Stimulated activated naive B cell treated with anti-CD40 and anti-IgM and Interleukin-4, amounts not matched to agents 10 μg/mL and 1 μg/mL and 100 μg/mL, for 72 hours (primary cell): ENCODE measurements around the gene BUB1B.
"Not testable (repeated sequence)": the region's sequence is repeated elsewhere in the genome, so short reads cannot be mapped to it uniquely, and the experiment has no call there.

Experiments used
- ATAC-seq, 2 donors: fragments of 150-1000 bp; cut with Tn5 transposase; replicated peaks; 2 replicates each; pipeline ENCODE4 v1.10.0; 2021; ENCODE audit warnings: moderate library complexity in 1 of 2
- DNase-seq: peaks from one replicate; pipeline ENCODE4 v3.0.0; 2021
- H3K27ac Mint-ChIP-seq: one replicate; pipeline ENCODE4 v1.8.0; 2022; ENCODE audit warnings: mild to moderate bottlenecking, mixed read lengths
- H3K27me3 Mint-ChIP-seq, 2 donors: one replicate each; pipeline ENCODE4 v1.8.0; 2022; ENCODE audit warnings: mixed read lengths in 2 of 2
- H3K36me3 Mint-ChIP-seq, 2 donors: one replicate each; pipeline ENCODE4 v1.8.0; 2022; ENCODE audit warnings: mixed read lengths in 2 of 2, mild to moderate bottlenecking in 1 of 2
- H3K4me1 Mint-ChIP-seq, 2 donors: one replicate each; pipeline ENCODE4 v1.8.0; 2022; ENCODE audit warnings: mixed read lengths in 2 of 2, mild to moderate bottlenecking in 1 of 2
- H3K4me3 Mint-ChIP-seq, 2 donors: one replicate each; pipeline ENCODE4 v1.8.0; 2022; ENCODE audit warnings: mild to moderate bottlenecking in 2 of 2, mixed read lengths in 2 of 2, moderate library complexity in 1 of 2
- H3K9me3 Mint-ChIP-seq, 2 donors: one replicate each; pipeline ENCODE4 v1.8.0; 2022; ENCODE audit warnings: mixed read lengths in 2 of 2, mild to moderate bottlenecking in 1 of 2

The BUB1B gene

GRCh38 chr15:40160689-40161688, at the start of gene BUB1B:
Gene BUB1B (plus strand): TSS chr15:40161069. CDS start chr15:40161221, 152 bp downstream.
- no peaks in the 10 kb centered on the region for H3K27me3 Mint-ChIP-seq

GRCh38 chr15:40111888-40112287, 49.0 kb upstream of the BUB1B start:
- ATAC-seq (no peak), DNase-seq (no peak)
- peaks cover 0 to 2% of the 10 kb centered on the region in 2 donors for H3K36me3 Mint-ChIP-seq
- no peak overlapping the region for H3K4me3 Mint-ChIP-seq
- H3K27me3 Mint-ChIP-seq: no peaks in the 10 kb centered on the region
- peaks cover 47 to 59% of the 10 kb centered on the region in 2 donors for H3K4me1 Mint-ChIP-seq
- H3K9me3 Mint-ChIP-seq: no peaks in the 10 kb centered on the region
- no peak overlapping the region for H3K27ac Mint-ChIP-seq

More at GRCh38 chr15:40160689-40161688, at the start of gene BUB1B:
- Mint-ChIP-seq H3K9me3 (no peaks in the 10 kb centered on the region), H3K4me1 (no peaks in the 10 kb centered on the region), H3K36me3 (no peaks in the 10 kb centered on the region), H3K27ac (no peak within 1 kb of the TSS), H3K4me3 (no peak within 1 kb of the TSS)
- DNase-seq: peak; percentile 90
- peak; percentile 97 to 98 for ATAC-seq

GRCh38 chr15:40112789-40113188, 48.1 kb upstream of the BUB1B start:
- no peak overlapping the region for H3K4me3 Mint-ChIP-seq
- H3K9me3 Mint-ChIP-seq: no peaks in the 10 kb centered on the region
- H3K27ac Mint-ChIP-seq: no peak overlapping the region
- no peak for DNase-seq
- H3K4me1 Mint-ChIP-seq: peaks cover 41 to 54% of the 10 kb centered on the region in 2 donors
- H3K36me3 Mint-ChIP-seq: no peaks in the 10 kb centered on the region
- ATAC-seq: no peak
- H3K27me3 Mint-ChIP-seq: no peaks in the 10 kb centered on the region

- DNase-seq (no peak), ATAC-seq (no peak)
- Mint-ChIP-seq H3K27ac (no peak overlapping the region), H3K4me1 (peaks cover 39 to 56% of the 10 kb centered on the region in 2 donors), H3K27me3 (no peaks in the 10 kb centered on the region), H3K4me3 (no peak overlapping the region), H3K9me3 (no peaks in the 10 kb centered on the region), H3K36me3 (no peaks in the 10 kb centered on the region)
These were observed 46.7 kb upstream of the BUB1B start for GRCh38 chr15:40114218-40114617.

GRCh38 chr15:40115106-40115505, 45.8 kb upstream of the BUB1B start:
- not testable (repeated sequence) for H3K27ac Mint-ChIP-seq, H3K4me3 Mint-ChIP-seq, ATAC-seq, H3K36me3 Mint-ChIP-seq, DNase-seq, H3K27me3 Mint-ChIP-seq, H3K9me3 Mint-ChIP-seq
- peaks cover 37 to 51% of the 10 kb centered on the region in 2 donors for H3K4me1 Mint-ChIP-seq

GRCh38 chr15:40115670-40116093, 45.2 kb upstream of the BUB1B start:
- peak overlapping the region; percentile 14 to 31 for H3K4me3 Mint-ChIP-seq
- ATAC-seq: peak; percentile 98 to 99
- no peaks in the 10 kb centered on the region for H3K36me3 Mint-ChIP-seq
- H3K4me1 Mint-ChIP-seq: peaks cover 37 to 51% of the 10 kb centered on the region in 2 donors
- H3K27ac Mint-ChIP-seq: peak overlapping the region; percentile 83
- peak; percentile 76 for DNase-seq
- no peaks in the 10 kb centered on the region for H3K27me3 Mint-ChIP-seq
- no peaks in the 10 kb centered on the region for H3K9me3 Mint-ChIP-seq

GRCh38 chr15:40118473-40118872, 42.4 kb upstream of the BUB1B start:
- H3K4me3 Mint-ChIP-seq: no peak overlapping the region
- H3K27ac Mint-ChIP-seq: peak overlapping the region; percentile 67

GRCh38 chr15:40121911-40122638, 38.8 kb upstream of the BUB1B start:
- no peak overlapping the region for H3K4me3 Mint-ChIP-seq
- no peaks in the 10 kb centered on the region for H3K36me3 Mint-ChIP-seq
- DNase-seq (no peak), ATAC-seq (no peak)
- H3K4me1 Mint-ChIP-seq: peaks cover 2 to 7% of the 10 kb centered on the region in 2 donors
- H3K9me3 Mint-ChIP-seq: no peaks in the 10 kb centered on the region
- no peaks in the 10 kb centered on the region for H3K27me3 Mint-ChIP-seq
- no peak overlapping the region for H3K27ac Mint-ChIP-seq

More at GRCh38 chr15:40118473-40118872, 42.4 kb upstream of the BUB1B start:
- ATAC-seq: no peak
- DNase-seq: no peak
- Mint-ChIP-seq H3K9me3 (no peaks in the 10 kb centered on the region), H3K4me1 (peaks cover 26 to 41% of the 10 kb centered on the region in 2 donors), H3K36me3 (no peaks in the 10 kb centered on the region), H3K27me3 (no peaks in the 10 kb centered on the region)

GRCh38 chr15:40122989-40123388, 37.9 kb upstream of the BUB1B start:
- not testable (repeated sequence) for H3K4me1 Mint-ChIP-seq, H3K4me3 Mint-ChIP-seq, H3K27me3 Mint-ChIP-seq, DNase-seq, H3K27ac Mint-ChIP-seq, H3K9me3 Mint-ChIP-seq, ATAC-seq, H3K36me3 Mint-ChIP-seq

- H3K4me1 Mint-ChIP-seq, ATAC-seq, H3K9me3 Mint-ChIP-seq, H3K4me3 Mint-ChIP-seq, H3K27me3 Mint-ChIP-seq, H3K27ac Mint-ChIP-seq, H3K36me3 Mint-ChIP-seq, DNase-seq: not testable (repeated sequence)
These were observed 37.0 kb upstream of the BUB1B start for GRCh38 chr15:40123863-40124262.

- not testable (repeated sequence) for H3K9me3 Mint-ChIP-seq, H3K4me3 Mint-ChIP-seq, H3K36me3 Mint-ChIP-seq
These were observed 36.5 kb upstream of the BUB1B start for GRCh38 chr15:40124333-40124732.

GRCh38 chr15:40124807-40125285, 36.0 kb upstream of the BUB1B start:
- not testable (repeated sequence) for DNase-seq, H3K4me1 Mint-ChIP-seq, H3K4me3 Mint-ChIP-seq, H3K27ac Mint-ChIP-seq, ATAC-seq, H3K9me3 Mint-ChIP-seq, H3K36me3 Mint-ChIP-seq
- H3K27me3 Mint-ChIP-seq: peaks cover 0 to 11% of the 10 kb centered on the region in 2 donors

More at GRCh38 chr15:40124333-40124732, 36.5 kb upstream of the BUB1B start:
- not testable (repeated sequence) for ATAC-seq, H3K27ac Mint-ChIP-seq, DNase-seq, H3K27me3 Mint-ChIP-seq, H3K4me1 Mint-ChIP-seq

GRCh38 chr15:40125950-40126349, 34.9 kb upstream of the BUB1B start:
- ATAC-seq (no peak), DNase-seq (no peak)
- no peak overlapping the region for H3K4me3 Mint-ChIP-seq
- H3K9me3 Mint-ChIP-seq: no peaks in the 10 kb centered on the region
- H3K27me3 Mint-ChIP-seq: peaks cover 0 to 11% of the 10 kb centered on the region in 2 donors
- no peaks in the 10 kb centered on the region for H3K36me3 Mint-ChIP-seq
- no peaks in the 10 kb centered on the region for H3K4me1 Mint-ChIP-seq
- no peak overlapping the region for H3K27ac Mint-ChIP-seq
